WERI-Rb-1 (cell line): ENCODE data around the gene DEXI.
"Not testable (repeated sequence)": the region's sequence is repeated elsewhere in the genome, so short reads cannot be mapped to it uniquely, and the experiment has no call there.

Experiments used
- DNase-seq: peaks from one replicate; pipeline ENCODE4 v3.0.0-alpha.2; 2020
- H3K27ac ChIP-seq: fragments of 250-450 bp; sonication (Bioruptor Pico); 2 replicates; pipeline ENCODE4 v1.5.1; 2020; ENCODE audit warnings: mild to moderate bottlenecking, moderate library complexity
- H3K27me3 ChIP-seq: fragments of 250-450 bp; sonication (Bioruptor Pico); 2 replicates; pipeline ENCODE4 v1.5.1; 2021; ENCODE audit warnings: mild to moderate bottlenecking, low read depth, moderate library complexity; ENCODE audit not compliant: insufficient read depth, severe bottlenecking
- H3K36me3 ChIP-seq: fragments of 250-450 bp; sonication (Bioruptor Pico); 2 replicates; pipeline ENCODE4 v1.5.1; 2020; ENCODE audit warnings: mild to moderate bottlenecking, moderate library complexity
- H3K4me3 ChIP-seq: 2 replicates; pipeline ENCODE4 v1.5.1; 2011; ENCODE audit warnings: low read depth, mild to moderate bottlenecking, control low read depth, low read length
- H3K9me3 ChIP-seq: fragments of 250-450 bp; sonication (Bioruptor Pico); 2 replicates; pipeline ENCODE4 v1.5.1; 2021; ENCODE audit warnings: mild to moderate bottlenecking, moderate library complexity; ENCODE audit not compliant: severe bottlenecking
- CTCF ChIP-seq: IDR thresholded peaks from 2 replicates; pipeline ENCODE4 v1.5.1; 2011; ENCODE audit warnings: low read depth, mild to moderate bottlenecking, control low read depth, inconsistent platforms, low read length

DEXI gene

GRCh38 chr16:10926867-10927266 lies 15.4 kb downstream of the DEXI start:
- DNase-seq: no peak
- H3K27me3 ChIP-seq: no peaks in the 10 kb centered on the region
- H3K4me3 ChIP-seq: no peak overlapping the region
- H3K27ac ChIP-seq: no peak overlapping the region
- H3K36me3 ChIP-seq: 0 out of 2 replicates have a peak, but pooled peaks cover 2% of the 10 kb centered on the region
- no peak for TF ChIP-seq CTCF
- no peaks in the 10 kb centered on the region for H3K9me3 ChIP-seq

- DNase-seq: no peak
- 0 out of 2 replicates have a peak, but pooled peaks cover 2% of the 10 kb centered on the region for H3K36me3 ChIP-seq
- no peak for TF ChIP-seq CTCF
- H3K27ac ChIP-seq: no peak overlapping the region
- H3K4me3 ChIP-seq: no peak overlapping the region
- H3K9me3 ChIP-seq: no peaks in the 10 kb centered on the region
- no peaks in the 10 kb centered on the region for H3K27me3 ChIP-seq
Observed at GRCh38 chr16:10926094-10926493, 16.2 kb downstream of the DEXI start.

- H3K27me3 ChIP-seq, DNase-seq, H3K27ac ChIP-seq, H3K9me3 ChIP-seq, H3K36me3 ChIP-seq, H3K4me3 ChIP-seq: not testable (repeated sequence)
Observed at GRCh38 chr16:10925285-10925684, 17.0 kb downstream of the DEXI start.

- no peak for DNase-seq
- Histone ChIP-seq H3K27ac (no peak overlapping the region), H3K27me3 (no peaks in the 10 kb centered on the region), H3K9me3 (no peaks in the 10 kb centered on the region), H3K4me3 (no peak overlapping the region), H3K36me3 (0 out of 2 replicates have a peak, but pooled peaks cover 2% of the 10 kb centered on the region)
- no peak for TF ChIP-seq CTCF
Observed at GRCh38 chr16:10923650-10924214, 18.5 kb downstream of the DEXI start.

GRCh38 chr16:10923146-10923649 lies 19.1 kb downstream of the DEXI start:
- no peak for TF ChIP-seq CTCF
- Histone ChIP-seq H3K9me3 (no peaks in the 10 kb centered on the region), H3K36me3 (0 out of 2 replicates have a peak, but pooled peaks cover 2% of the 10 kb centered on the region), H3K27me3 (no peaks in the 10 kb centered on the region), H3K4me3 (no peak overlapping the region), H3K27ac (no peak overlapping the region)
- no peak for DNase-seq

- no peak for TF ChIP-seq CTCF
- Histone ChIP-seq H3K27ac (no peak overlapping the region), H3K27me3 (no peaks in the 10 kb centered on the region), H3K4me3 (no peak overlapping the region), H3K36me3 (no peaks in the 10 kb centered on the region), H3K9me3 (no peaks in the 10 kb centered on the region)
- DNase-seq: no peak
Observed at GRCh38 chr16:10922328-10923145, 19.7 kb downstream of the DEXI start.
